ENCODE results near the gene LTBR. TPM values are rescaled to one million over a fixed set of nuclear protein-coding genes. Genes with fewer than 3 reads are reported as not detected.

LTBR gene
- total RNA-seq, 4 donors from 2014 or later = 73.1 to 157 (median 80.2) TPM

DNA sequence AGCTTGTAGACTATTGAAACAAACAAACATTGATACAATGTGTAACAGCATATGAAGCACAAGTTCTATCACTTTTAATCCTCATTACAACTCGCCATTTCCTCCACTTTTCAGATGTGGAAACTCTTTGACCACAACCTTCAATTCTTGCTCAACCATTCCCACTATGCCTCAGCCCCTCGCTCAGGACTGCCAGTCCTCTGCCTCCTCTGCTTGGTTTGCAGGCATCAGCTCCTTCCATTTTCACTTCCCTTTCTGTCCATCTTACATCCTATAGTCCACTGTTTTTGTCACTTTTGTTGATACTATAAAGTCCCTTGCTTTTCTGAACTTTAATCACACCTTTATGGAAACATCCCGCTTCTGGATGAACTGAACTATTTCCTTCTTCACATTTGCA lies 32.6 kb downstream of the LTBR start:
- TF ChIP-seq, protein P1, sequence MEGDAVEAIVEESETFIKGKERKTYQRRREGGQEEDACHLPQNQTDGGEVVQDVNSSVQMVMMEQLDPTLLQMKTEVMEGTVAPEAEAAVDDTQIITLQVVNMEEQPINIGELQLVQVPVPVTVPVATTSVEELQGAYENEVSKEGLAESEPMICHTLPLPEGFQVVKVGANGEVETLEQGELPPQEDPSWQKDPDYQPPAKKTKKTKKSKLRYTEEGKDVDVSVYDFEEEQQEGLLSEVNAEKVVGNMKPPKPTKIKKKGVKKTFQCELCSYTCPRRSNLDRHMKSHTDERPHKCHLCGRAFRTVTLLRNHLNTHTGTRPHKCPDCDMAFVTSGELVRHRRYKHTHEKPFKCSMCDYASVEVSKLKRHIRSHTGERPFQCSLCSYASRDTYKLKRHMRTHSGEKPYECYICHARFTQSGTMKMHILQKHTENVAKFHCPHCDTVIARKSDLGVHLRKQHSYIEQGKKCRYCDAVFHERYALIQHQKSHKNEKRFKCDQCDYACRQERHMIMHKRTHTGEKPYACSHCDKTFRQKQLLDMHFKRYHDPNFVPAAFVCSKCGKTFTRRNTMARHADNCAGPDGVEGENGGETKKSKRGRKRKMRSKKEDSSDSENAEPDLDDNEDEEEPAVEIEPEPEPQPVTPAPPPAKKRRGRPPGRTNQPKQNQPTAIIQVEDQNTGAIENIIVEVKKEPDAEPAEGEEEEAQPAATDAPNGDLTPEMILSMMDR (IDR thresholded peaks at IDR 0.05; ENCODE audit: low read depth) = no peak

GRCh38 chr12:6418796-6419195 lies 34.8 kb downstream of the LTBR start:
- TF ChIP-seq, protein P1 (IDR thresholded peaks at IDR 0.05; ENCODE audit: low read depth) = no peak

- TF ChIP-seq, protein P1 (IDR thresholded peaks at IDR 0.05; ENCODE audit: low read depth) = no peak
These were observed 36.4 kb downstream of the LTBR start for GRCh38 chr12:6420364-6420763.

DNA sequence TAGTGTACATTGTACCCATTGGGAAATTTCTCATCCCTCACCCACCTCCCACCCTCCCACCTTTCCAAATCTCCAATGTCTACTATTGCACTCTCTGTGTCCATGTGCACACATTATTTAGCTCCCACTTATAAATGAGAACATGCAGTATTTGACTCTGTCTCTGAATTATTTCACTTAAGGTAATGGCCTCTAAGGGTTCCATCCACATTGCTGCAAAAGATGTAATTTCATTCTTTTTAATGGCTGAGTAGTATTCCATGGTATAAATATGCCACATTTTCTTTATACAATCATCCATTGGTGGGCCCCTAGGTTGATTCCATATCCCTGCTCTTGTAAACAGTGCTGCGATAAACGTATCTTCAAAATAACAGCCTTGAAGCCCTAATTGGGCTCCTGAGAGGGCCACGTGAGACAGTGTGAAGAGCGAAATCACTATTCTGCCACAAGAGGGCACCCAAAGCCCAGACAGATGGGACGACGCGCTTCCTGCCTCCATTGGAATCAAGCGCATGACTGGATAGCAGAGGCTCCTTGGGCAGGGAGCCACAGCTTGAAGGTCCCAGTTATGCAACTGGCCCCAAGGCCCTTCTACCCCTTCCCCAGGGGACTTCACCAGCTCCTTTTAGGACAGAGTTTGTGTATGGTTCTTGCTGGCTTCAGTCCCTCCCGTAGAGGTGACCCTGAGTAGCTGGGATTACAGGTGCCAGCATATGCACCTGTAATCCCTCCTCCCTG lies 39.5 kb downstream of the LTBR start:
- TF ChIP-seq, protein P1 (IDR thresholded peaks at IDR 0.05; ENCODE audit: low read depth) = no peak

DNA sequence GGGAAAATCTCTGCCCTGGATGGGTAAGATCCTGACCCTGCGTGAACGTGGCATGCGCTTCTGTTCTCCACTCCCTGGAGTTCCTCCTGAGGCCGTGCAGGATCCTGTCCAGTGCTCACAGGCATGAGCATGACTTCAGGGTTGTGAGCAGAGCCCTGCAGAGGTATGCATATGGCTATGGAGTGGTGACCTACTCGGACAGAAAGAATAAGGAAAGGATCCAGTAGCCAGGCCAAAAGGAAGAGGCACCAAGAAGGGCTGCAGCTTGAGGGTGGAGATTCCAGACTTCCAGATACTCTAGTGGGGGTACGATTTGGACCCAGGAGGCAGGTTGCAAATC lies 40.0 kb downstream of the LTBR start:
- TF ChIP-seq, protein P1 (IDR thresholded peaks at IDR 0.05; ENCODE audit: low read depth) = no peak

GRCh38 chr12:6424866-6425265 lies 40.9 kb downstream of the LTBR start:
- TF ChIP-seq, protein P1 (IDR thresholded peaks at IDR 0.05; ENCODE audit: low read depth) = no peak

DNA sequence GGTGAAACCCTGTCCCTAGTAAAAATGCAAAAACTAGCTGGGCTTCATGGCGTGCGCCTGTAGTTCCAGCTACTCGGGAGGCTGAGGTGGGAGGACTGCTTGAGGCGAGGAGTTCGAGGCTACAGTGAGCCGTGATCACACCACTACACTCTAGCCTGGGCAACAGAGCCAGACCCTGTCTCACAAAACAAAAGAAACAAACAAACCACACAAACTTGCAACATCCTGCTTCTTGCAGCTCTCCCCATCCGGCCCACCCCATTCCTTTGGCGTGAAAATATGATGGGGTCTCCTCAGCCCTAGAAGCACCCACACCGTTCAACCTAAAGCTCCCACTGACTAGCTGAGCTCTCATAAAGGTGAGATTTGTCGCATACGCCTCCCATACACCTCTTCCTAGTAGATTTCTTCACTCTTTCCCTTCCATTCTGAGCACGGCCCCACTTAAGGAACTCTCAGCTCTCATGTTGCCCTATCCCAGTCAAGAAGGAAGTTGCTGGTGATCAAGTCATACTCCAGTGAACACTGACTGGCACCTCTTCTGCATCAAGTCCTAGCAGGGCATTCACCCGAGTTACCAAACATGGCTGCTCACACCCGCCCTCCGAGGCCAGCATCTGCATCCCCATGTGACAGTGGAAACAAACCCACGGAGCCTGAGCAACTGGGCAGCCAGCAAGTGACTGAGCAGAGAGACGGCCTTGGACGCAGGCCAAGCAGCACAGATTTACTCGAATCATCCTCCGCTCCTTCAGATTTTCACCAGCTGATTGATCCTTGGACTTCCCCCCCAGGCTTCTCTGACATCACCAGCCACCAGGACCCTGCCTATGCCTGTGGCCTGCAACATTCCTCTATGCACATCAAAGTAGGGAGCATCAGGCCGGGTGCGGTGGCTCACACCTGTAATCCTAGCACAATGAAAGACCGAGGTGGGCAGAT lies 41.9 kb downstream of the LTBR start:
- TF ChIP-seq, protein P1 (IDR thresholded peaks at IDR 0.05; ENCODE audit: low read depth) = no peak
